Measurements from ENCODE around the gene GUCY1A1. TPM values are rescaled to one million over a fixed set of nuclear protein-coding genes. Genes with fewer than 3 reads are reported as not detected.

GUCY1A1 gene
- total RNA-seq, 3 donors from 2014 or later = 8.2 to 75.8 (median 57.0) TPM

GRCh38 chr4:155653052-155653451 lies 13.6 kb upstream of the GUCY1A1 start:
- TF ChIP-seq POLR2A (IDR thresholded peaks at IDR 0.05) (no peak), POLR2AphosphoS5 (IDR thresholded peaks at IDR 0.05) (no peak), CTCF (IDR thresholded peaks at IDR 0.05) (no peak)
- DNase-seq (ENCODE audit: low spot score in 2 of 2) = no peak
- H3K9me3 ChIP-seq = no peaks in the 10 kb centered on the region
- no peaks in the 10 kb centered on the region for H3K27me3 ChIP-seq
- H3K4me1 ChIP-seq = no peaks in the 10 kb centered on the region
- no peak overlapping the region for H3K27ac ChIP-seq
- no peaks in the 10 kb centered on the region for H3K36me3 ChIP-seq
- H3K4me3 ChIP-seq = no peak overlapping the region
- intact Hi-C loops (cut with DNase I; ENCODE audit: low total_unique reads) = no loop called here

- H3K9me3 ChIP-seq = no peaks in the 10 kb centered on the region
- H3K4me3 ChIP-seq = no peak overlapping the region
- no peak for TF ChIP-seq POLR2A (IDR thresholded peaks at IDR 0.05)
- TF ChIP-seq POLR2AphosphoS5 (IDR thresholded peaks at IDR 0.05) = no peak
- TF ChIP-seq CTCF (IDR thresholded peaks at IDR 0.05) = no peak
- intact Hi-C loops (cut with DNase I; ENCODE audit: low total_unique reads) = no loop called here
- no peaks in the 10 kb centered on the region for H3K4me1 ChIP-seq
- no peak overlapping the region for H3K27ac ChIP-seq
- H3K27me3 ChIP-seq = no peaks in the 10 kb centered on the region
- no peaks in the 10 kb centered on the region for H3K36me3 ChIP-seq
- no peak for DNase-seq (ENCODE audit: low spot score in 2 of 2)
Observed at GRCh38 chr4:155656025-155656424, 10.6 kb upstream of the GUCY1A1 start.

GRCh38 chr4:155657169-155657568 lies 9.5 kb upstream of the GUCY1A1 start:
- Histone ChIP-seq H3K27ac (no peak overlapping the region), H3K36me3 (no peaks in the 10 kb centered on the region), H3K4me3 (no peak overlapping the region), H3K4me1 (no peaks in the 10 kb centered on the region), H3K27me3 (no peaks in the 10 kb centered on the region), H3K9me3 (no peaks in the 10 kb centered on the region)
- intact Hi-C loops (cut with DNase I; ENCODE audit: low total_unique reads) = no loop called here
- no peak for DNase-seq (ENCODE audit: low spot score in 2 of 2)
- TF ChIP-seq CTCF (IDR thresholded peaks at IDR 0.05) = no peak
- TF ChIP-seq POLR2AphosphoS5 (IDR thresholded peaks at IDR 0.05) = no peak
- TF ChIP-seq POLR2A (IDR thresholded peaks at IDR 0.05) = no peak

- no peaks in the 10 kb centered on the region for H3K27me3 ChIP-seq
- no peak for TF ChIP-seq POLR2A (IDR thresholded peaks at IDR 0.05)
- TF ChIP-seq POLR2AphosphoS5 (IDR thresholded peaks at IDR 0.05) = no peak
- no peak for TF ChIP-seq CTCF (IDR thresholded peaks at IDR 0.05)
- no peaks in the 10 kb centered on the region for H3K4me1 ChIP-seq
- H3K4me3 ChIP-seq = no peak overlapping the region
- no peak overlapping the region for H3K27ac ChIP-seq
- no peaks in the 10 kb centered on the region for H3K9me3 ChIP-seq
- DNase-seq (ENCODE audit: low spot score in 2 of 2) = no peak
- intact Hi-C loops (cut with DNase I; ENCODE audit: low total_unique reads) = no loop called here
- no peaks in the 10 kb centered on the region for H3K36me3 ChIP-seq
Observed at GRCh38 chr4:155657985-155658680, 8.5 kb upstream of the GUCY1A1 start.

GRCh38 chr4:155658681-155659064 lies 8.0 kb upstream of the GUCY1A1 start:
- H3K4me1 ChIP-seq = no peaks in the 10 kb centered on the region
- no peak overlapping the region for H3K27ac ChIP-seq
- H3K36me3 ChIP-seq = no peaks in the 10 kb centered on the region
- no peaks in the 10 kb centered on the region for H3K9me3 ChIP-seq
- no peaks in the 10 kb centered on the region for H3K27me3 ChIP-seq
- H3K4me3 ChIP-seq = no peak overlapping the region
- TF ChIP-seq POLR2AphosphoS5 (IDR thresholded peaks at IDR 0.05) = no peak
- TF ChIP-seq POLR2A (IDR thresholded peaks at IDR 0.05) = no peak
- DNase-seq (ENCODE audit: low spot score in 2 of 2) = no peak
- intact Hi-C loops (cut with DNase I; ENCODE audit: low total_unique reads) = no loop called here
